ENCODE results near the gene PLEKHA7.
A peak's percentile ranks its signal among the peaks of the same experiment; 100 is the strongest.

The PLEKHA7 gene

GRCh38 chr11:16883174-16883573 lies 131.0 kb downstream of the PLEKHA7 start:
- H3K27ac ChIP-seq (ENCODE audit: low read length, poor library complexity, severe bottlenecking), result no peak overlapping the region
- no peak overlapping the region for H2BK12ac ChIP-seq (ENCODE audit: low read length in 2 of 2)
- H3K23ac ChIP-seq (ENCODE audit: low read length in 2 of 2), result no peak overlapping the region
- H2BK120ac ChIP-seq (ENCODE audit: low read depth, low read length), result no peak overlapping the region
- no peaks in the 10 kb centered on the region for H3K36me3 ChIP-seq (ENCODE audit: control insufficient read depth in 1 of 2, insufficient read depth in 2 of 2, low read depth in 1 of 2, low read length in 2 of 2)
- no peak overlapping the region for H2AFZ ChIP-seq (ENCODE audit: low read depth, low read length)
- 98% methylated on average over 3 of the region's 3 CpGs for WGBS
- no peak overlapping the region for H3K18ac ChIP-seq (ENCODE audit: low read depth in 1 of 2, low read length in 2 of 2)
- no peak overlapping the region for H4K8ac ChIP-seq (ENCODE audit: low read length)
- H3K4me2 ChIP-seq (ENCODE audit: low read length, poor library complexity, severe bottlenecking), result no peak overlapping the region
- no peak overlapping the region for H3K4ac ChIP-seq (ENCODE audit: low read depth in 1 of 2, low read length in 2 of 2)
- no peak overlapping the region for H3K14ac ChIP-seq (ENCODE audit: low read length in 2 of 2)
- H4K91ac ChIP-seq (ENCODE audit: low read length), result no peak overlapping the region
- peaks cover 3% of the 10 kb centered on the region for H3K4me1 ChIP-seq (ENCODE audit: control insufficient read depth, insufficient read depth, low read depth, low read length)
- peaks cover 0 to 9% of the 10 kb centered on the region in 2 experiments for H3K27me3 ChIP-seq (ENCODE audit: control insufficient read depth in 1 of 2, insufficient read depth in 1 of 2, low read length in 2 of 2)
- no peak overlapping the region for H3K9ac ChIP-seq (ENCODE audit: low read length)
- H2BK15ac ChIP-seq (ENCODE audit: low read depth, poor library complexity, severe bottlenecking), result no peak overlapping the region
- peaks cover 2% of the 10 kb centered on the region for H3K79me1 ChIP-seq (replicated peaks; ENCODE audit: low read length, poor library complexity, severe bottlenecking)
- no peak overlapping the region for H2BK5ac ChIP-seq (ENCODE audit: low read depth, low read length, poor library complexity, severe bottlenecking)
- H3K4me3 ChIP-seq (ENCODE audit: insufficient read depth in 1 of 2, low read depth in 1 of 2, low read length in 2 of 2), result no peak overlapping the region
- H2AK5ac ChIP-seq (ENCODE audit: low read length, severe bottlenecking), result no peak overlapping the region
- DNase-seq, result no peak
- no peaks in the 10 kb centered on the region for H3K9me3 ChIP-seq (ENCODE audit: control insufficient read depth, low read length)

DNA sequence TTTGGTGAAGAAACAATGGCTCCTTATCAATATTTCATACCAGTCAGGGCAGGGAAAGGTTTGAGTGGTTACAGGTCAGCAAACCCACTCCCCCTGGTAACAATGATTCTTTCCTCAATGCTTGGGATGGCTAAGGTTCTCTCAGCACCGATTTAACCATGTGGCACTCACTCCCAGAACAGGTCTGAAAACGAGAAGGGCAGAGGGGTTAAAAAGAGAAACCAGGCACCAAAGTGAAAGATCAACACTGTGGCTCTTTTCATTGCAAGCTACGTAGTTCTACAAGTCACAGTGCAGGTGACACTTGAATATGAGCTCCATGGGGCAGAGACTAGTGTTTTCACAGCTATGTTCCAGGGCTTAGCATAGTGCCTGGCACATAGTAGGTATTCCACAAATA lies 132.4 kb downstream of the PLEKHA7 start:
- H3K4ac ChIP-seq (ENCODE audit: low read depth in 1 of 2, low read length in 2 of 2), result no peak overlapping the region
- 73% methylated on average over 3 of the region's 3 CpGs for WGBS
- H2AFZ ChIP-seq (ENCODE audit: low read depth, low read length), result no peak overlapping the region

DNA sequence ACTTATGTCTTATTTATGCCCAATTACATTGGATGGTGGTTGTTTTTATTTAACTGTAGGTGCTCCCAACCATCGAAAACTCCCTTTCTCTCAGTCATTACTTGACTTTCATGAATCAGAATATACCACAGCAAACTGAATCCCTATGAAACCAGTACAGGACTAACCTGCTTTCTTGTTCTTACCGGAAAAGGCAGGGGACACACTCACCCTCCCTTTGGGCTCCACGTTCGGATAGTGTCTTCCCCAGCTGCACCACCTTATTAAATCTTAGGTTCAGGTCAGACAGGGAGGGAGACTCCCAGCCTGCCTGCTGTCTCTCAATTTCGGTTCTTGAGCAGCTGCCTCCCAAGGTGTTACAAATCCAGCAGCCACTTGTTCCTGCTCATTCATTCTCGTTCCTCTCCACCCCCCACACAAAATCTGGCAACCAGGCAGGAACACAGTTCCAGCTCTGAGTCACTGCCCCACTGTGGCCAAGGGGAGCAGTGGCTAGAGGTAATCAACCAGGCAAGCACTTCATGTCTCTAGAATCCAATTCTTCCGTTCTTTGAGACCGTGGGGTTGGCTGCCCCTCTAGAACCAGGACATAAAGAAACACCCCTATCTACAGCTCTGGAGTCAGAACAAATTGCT lies 133.0 kb downstream of the PLEKHA7 start:
- no peak overlapping the region for H2BK120ac ChIP-seq (ENCODE audit: low read depth, low read length)
- H3K4me1 ChIP-seq (ENCODE audit: control insufficient read depth, insufficient read depth, low read depth, low read length), result peaks cover 4% of the 10 kb centered on the region
- no peak overlapping the region for H4K8ac ChIP-seq (ENCODE audit: low read length)
- H3K23ac ChIP-seq (ENCODE audit: low read length in 2 of 2), result no peak overlapping the region
- no peak overlapping the region for H2BK15ac ChIP-seq (ENCODE audit: low read depth, poor library complexity, severe bottlenecking)
- H3K9ac ChIP-seq (ENCODE audit: low read length), result no peak overlapping the region
- H4K91ac ChIP-seq (ENCODE audit: low read length), result no peak overlapping the region
- no peak overlapping the region for H3K18ac ChIP-seq (ENCODE audit: low read depth in 1 of 2, low read length in 2 of 2)
- H3K36me3 ChIP-seq (ENCODE audit: control insufficient read depth in 1 of 2, insufficient read depth in 2 of 2, low read depth in 1 of 2, low read length in 2 of 2), result no peaks in the 10 kb centered on the region
- H3K27me3 ChIP-seq (ENCODE audit: control insufficient read depth in 1 of 2, insufficient read depth in 1 of 2, low read length in 2 of 2), result peaks cover 0 to 12% of the 10 kb centered on the region in 2 experiments
- H3K27ac ChIP-seq (ENCODE audit: low read length, poor library complexity, severe bottlenecking), result no peak overlapping the region
- no peak overlapping the region for H2BK5ac ChIP-seq (ENCODE audit: low read depth, low read length, poor library complexity, severe bottlenecking)
- no peak overlapping the region for H3K4ac ChIP-seq (ENCODE audit: low read depth in 1 of 2, low read length in 2 of 2)
- peaks cover 2% of the 10 kb centered on the region for H3K79me1 ChIP-seq (replicated peaks; ENCODE audit: low read length, poor library complexity, severe bottlenecking)
- H3K9me3 ChIP-seq (ENCODE audit: control insufficient read depth, low read length), result no peaks in the 10 kb centered on the region
- H2BK12ac ChIP-seq (ENCODE audit: low read length in 2 of 2), result no peak overlapping the region
- no peak overlapping the region for H3K4me2 ChIP-seq (ENCODE audit: low read length, poor library complexity, severe bottlenecking)
- H2AFZ ChIP-seq (ENCODE audit: low read depth, low read length), result no peak overlapping the region
- WGBS, result 64% methylated on average over 8 of the region's 8 CpGs
- H2AK5ac ChIP-seq (ENCODE audit: low read length, severe bottlenecking), result no peak overlapping the region
- no peak overlapping the region for H3K14ac ChIP-seq (ENCODE audit: low read length in 2 of 2)
- peak overlapping the region in 1 of 2 experiments; percentile 28 for H3K4me3 ChIP-seq (ENCODE audit: insufficient read depth in 1 of 2, low read depth in 1 of 2, low read length in 2 of 2)
- DNase-seq, result no peak

More for the DNA sequence above, 132.4 kb downstream of the PLEKHA7 start:
- Histone ChIP-seq H3K18ac (ENCODE audit: low read depth in 1 of 2, low read length in 2 of 2) (no peak overlapping the region), H3K27ac (ENCODE audit: low read length, poor library complexity, severe bottlenecking) (no peak overlapping the region), H2BK15ac (ENCODE audit: low read depth, poor library complexity, severe bottlenecking) (no peak overlapping the region), H4K8ac (ENCODE audit: low read length) (no peak overlapping the region), H3K9me3 (ENCODE audit: control insufficient read depth, low read length) (no peaks in the 10 kb centered on the region), H2AK5ac (ENCODE audit: low read length, severe bottlenecking) (no peak overlapping the region), H3K36me3 (ENCODE audit: control insufficient read depth in 1 of 2, insufficient read depth in 2 of 2, low read depth in 1 of 2, low read length in 2 of 2) (no peaks in the 10 kb centered on the region), H3K79me1 (replicated peaks; ENCODE audit: low read length, poor library complexity, severe bottlenecking) (peaks cover 2% of the 10 kb centered on the region), H3K4me3 (ENCODE audit: insufficient read depth in 1 of 2, low read depth in 1 of 2, low read length in 2 of 2) (peak overlapping the region in 1 of 2 experiments; percentile 28), H3K27me3 (ENCODE audit: control insufficient read depth in 1 of 2, insufficient read depth in 1 of 2, low read length in 2 of 2) (peaks cover 0 to 12% of the 10 kb centered on the region in 2 experiments), H2BK12ac (ENCODE audit: low read length in 2 of 2) (no peak overlapping the region), H2BK120ac (ENCODE audit: low read depth, low read length) (no peak overlapping the region), H3K14ac (ENCODE audit: low read length in 2 of 2) (no peak overlapping the region), H3K9ac (ENCODE audit: low read length) (no peak overlapping the region), H4K91ac (ENCODE audit: low read length) (no peak overlapping the region), H3K4me1 (ENCODE audit: control insufficient read depth, insufficient read depth, low read depth, low read length) (peaks cover 4% of the 10 kb centered on the region), H3K23ac (ENCODE audit: low read length in 2 of 2) (no peak overlapping the region), H3K4me2 (ENCODE audit: low read length, poor library complexity, severe bottlenecking) (no peak overlapping the region), H2BK5ac (ENCODE audit: low read depth, low read length, poor library complexity, severe bottlenecking) (no peak overlapping the region)
- DNase-seq, result no peak

DNA sequence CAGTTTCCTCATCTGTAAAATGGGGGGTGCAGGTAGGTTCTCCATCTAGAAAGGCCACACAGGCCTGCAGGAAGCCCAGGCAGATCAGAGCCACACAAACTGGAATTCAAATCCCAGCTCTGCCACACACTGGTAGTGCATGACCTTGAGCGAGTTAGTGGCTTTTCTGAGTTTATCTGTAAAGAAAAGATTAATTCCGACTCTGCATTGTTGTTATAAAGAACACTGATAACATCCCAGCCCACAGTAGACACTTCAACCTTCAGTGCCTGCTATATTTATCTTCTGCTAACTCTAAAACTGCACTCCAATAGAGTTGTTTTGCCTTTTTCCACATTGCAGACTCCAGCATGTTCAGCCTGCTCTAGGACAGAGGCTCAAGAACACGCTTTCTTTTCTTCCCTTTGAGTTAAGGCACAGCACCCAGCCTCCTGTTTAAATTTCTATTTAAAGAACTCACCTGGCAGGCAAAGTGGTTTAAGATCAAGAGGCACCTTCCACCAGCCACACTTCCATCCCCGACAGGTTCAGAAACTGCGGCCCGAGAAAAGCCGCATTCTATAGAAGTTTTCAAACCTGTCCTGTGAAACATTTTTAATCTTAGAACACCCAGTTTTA lies 133.9 kb downstream of the PLEKHA7 start:
- Histone ChIP-seq H3K4me3 (ENCODE audit: insufficient read depth in 1 of 2, low read depth in 1 of 2, low read length in 2 of 2) (no peak overlapping the region), H3K4me1 (ENCODE audit: control insufficient read depth, insufficient read depth, low read depth, low read length) (peaks cover 4% of the 10 kb centered on the region), H3K18ac (ENCODE audit: low read depth in 1 of 2, low read length in 2 of 2) (no peak overlapping the region), H3K14ac (ENCODE audit: low read length in 2 of 2) (no peak overlapping the region), H3K9ac (ENCODE audit: low read length) (no peak overlapping the region), H4K91ac (ENCODE audit: low read length) (no peak overlapping the region), H3K27me3 (ENCODE audit: control insufficient read depth in 1 of 2, insufficient read depth in 1 of 2, low read length in 2 of 2) (peaks cover 3 to 12% of the 10 kb centered on the region in 2 experiments), H2BK5ac (ENCODE audit: low read depth, low read length, poor library complexity, severe bottlenecking) (no peak overlapping the region), H3K79me1 (replicated peaks; ENCODE audit: low read length, poor library complexity, severe bottlenecking) (peaks cover 2% of the 10 kb centered on the region), H2BK120ac (ENCODE audit: low read depth, low read length) (no peak overlapping the region), H3K9me3 (ENCODE audit: control insufficient read depth, low read length) (no peaks in the 10 kb centered on the region), H2AFZ (ENCODE audit: low read depth, low read length) (no peak overlapping the region), H3K23ac (ENCODE audit: low read length in 2 of 2) (no peak overlapping the region), H2BK15ac (ENCODE audit: low read depth, poor library complexity, severe bottlenecking) (no peak overlapping the region), H3K36me3 (ENCODE audit: control insufficient read depth in 1 of 2, insufficient read depth in 2 of 2, low read depth in 1 of 2, low read length in 2 of 2) (no peaks in the 10 kb centered on the region), H2BK12ac (ENCODE audit: low read length in 2 of 2) (no peak overlapping the region), H2AK5ac (ENCODE audit: low read length, severe bottlenecking) (no peak overlapping the region), H3K27ac (ENCODE audit: low read length, poor library complexity, severe bottlenecking) (no peak overlapping the region), H4K8ac (ENCODE audit: low read length) (no peak overlapping the region), H3K4me2 (ENCODE audit: low read length, poor library complexity, severe bottlenecking) (no peak overlapping the region), H3K4ac (ENCODE audit: low read depth in 1 of 2, low read length in 2 of 2) (no peak overlapping the region)
- WGBS, result 87% methylated on average over 6 of the region's 7 CpGs
- no peak for DNase-seq
